Suprapubic skin (tissue), 3 donors: ENCODE measurements around the gene ACTR3C.

Experiments used
- CTCF ChIP-seq, 2 donors: fragments of 200-600 bp in 1 of 2; fragments of 450-650 bp in 1 of 2; sonication (generic) in 1 of 2; IDR thresholded peaks; one replicate each; pipeline ENCODE4 v1.5.1; 2016 to 2019; ENCODE audit warnings: antibody characterized with exemption in 2 of 2, mild to moderate bottlenecking in 1 of 2, moderate library complexity in 1 of 2
- EP300 ChIP-seq: sonication (generic); formaldehyde crosslinking; IDR thresholded peaks from one replicate; pipeline ENCODE4 v1.6.1; 2017; ENCODE audit warnings: antibody characterized with exemption
- POLR2A ChIP-seq, 2 donors: fragments of 450-650 bp; IDR thresholded peaks; one replicate each; pipeline ENCODE4 v1.6.1; 2017; ENCODE audit warnings: antibody characterized with exemption in 2 of 2, mild to moderate bottlenecking in 2 of 2, moderate library complexity in 2 of 2

GRCh38 chr7:150365673-150366398 lies 42.5 kb upstream of the ACTR3C start:
- TF ChIP-seq EP300 (no peak), CTCF (IDR thresholded peaks at IDR 0.05) (no peak), POLR2A (IDR thresholded peaks at IDR 0.05) (no peak)
